HUDEP-2 (cell line): Measurements from ENCODE around the gene FOXN4.
A peak's percentile ranks its signal among the peaks of the same experiment; 100 is the strongest.
"Not testable (repeated sequence)": the region's sequence is repeated elsewhere in the genome, so short reads cannot be mapped to it uniquely, and the experiment has no call there.

Experiments
- DNase-seq, 76 experiments: peaks; one replicate each; lab custom pipeline; 2025; ENCODE audit not compliant: unreplicated experiment in 76 of 76; lab: John Stamatoyannopoulos, UW

The FOXN4 gene, protein sequence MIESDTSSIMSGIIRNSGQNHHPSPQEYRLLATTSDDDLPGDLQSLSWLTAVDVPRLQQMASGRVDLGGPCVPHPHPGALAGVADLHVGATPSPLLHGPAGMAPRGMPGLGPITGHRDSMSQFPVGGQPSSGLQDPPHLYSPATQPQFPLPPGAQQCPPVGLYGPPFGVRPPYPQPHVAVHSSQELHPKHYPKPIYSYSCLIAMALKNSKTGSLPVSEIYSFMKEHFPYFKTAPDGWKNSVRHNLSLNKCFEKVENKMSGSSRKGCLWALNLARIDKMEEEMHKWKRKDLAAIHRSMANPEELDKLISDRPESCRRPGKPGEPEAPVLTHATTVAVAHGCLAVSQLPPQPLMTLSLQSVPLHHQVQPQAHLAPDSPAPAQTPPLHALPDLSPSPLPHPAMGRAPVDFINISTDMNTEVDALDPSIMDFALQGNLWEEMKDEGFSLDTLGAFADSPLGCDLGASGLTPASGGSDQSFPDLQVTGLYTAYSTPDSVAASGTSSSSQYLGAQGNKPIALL

DNA sequence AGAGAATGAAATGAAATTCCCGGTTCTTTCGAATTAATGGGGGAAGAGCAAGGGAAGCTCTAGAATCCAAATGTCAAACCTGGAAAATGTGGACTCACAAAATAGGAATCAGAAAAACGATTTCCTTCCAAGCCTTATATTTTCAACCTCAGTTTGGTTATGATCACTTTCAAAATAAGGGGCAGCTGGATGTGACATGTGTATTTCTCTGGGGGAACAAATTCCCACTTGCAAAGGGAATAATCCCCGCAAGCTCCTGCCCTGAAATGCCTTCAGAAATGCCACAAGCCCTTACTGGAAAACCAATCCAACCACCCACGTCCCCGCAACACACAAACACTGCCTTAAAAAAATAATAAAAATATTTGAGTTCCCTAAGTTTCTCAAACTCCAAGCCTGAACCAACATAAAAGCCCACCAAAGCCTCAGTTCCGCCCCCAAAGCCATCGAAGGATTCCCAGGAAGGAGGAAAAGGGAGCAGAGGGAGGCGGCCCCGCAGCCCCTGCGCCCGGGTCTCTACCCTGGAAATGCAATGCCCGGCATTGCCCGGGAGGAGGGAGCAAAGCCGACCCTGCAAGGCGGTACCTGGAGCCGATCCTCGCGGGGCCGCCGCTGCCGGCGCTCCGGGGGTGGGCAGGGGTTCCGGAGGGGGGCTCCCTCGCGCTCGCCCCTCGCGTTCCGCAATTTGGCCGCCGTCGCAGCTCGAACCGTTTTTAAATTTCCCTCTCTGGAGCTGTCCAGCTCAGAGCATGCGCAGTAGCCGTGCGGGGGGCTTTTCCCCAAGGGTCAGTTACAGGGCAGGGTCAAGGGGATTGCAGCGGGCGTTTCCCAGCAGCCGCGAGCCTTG lies at the start of gene FOXN4:
Gene FOXN4, minus strand, starts transcription at position 751 of the 847 bp plus-strand sequence. CDS start 963 bp downstream, outside the sequence.
- DNase-seq: no peak

DNA sequence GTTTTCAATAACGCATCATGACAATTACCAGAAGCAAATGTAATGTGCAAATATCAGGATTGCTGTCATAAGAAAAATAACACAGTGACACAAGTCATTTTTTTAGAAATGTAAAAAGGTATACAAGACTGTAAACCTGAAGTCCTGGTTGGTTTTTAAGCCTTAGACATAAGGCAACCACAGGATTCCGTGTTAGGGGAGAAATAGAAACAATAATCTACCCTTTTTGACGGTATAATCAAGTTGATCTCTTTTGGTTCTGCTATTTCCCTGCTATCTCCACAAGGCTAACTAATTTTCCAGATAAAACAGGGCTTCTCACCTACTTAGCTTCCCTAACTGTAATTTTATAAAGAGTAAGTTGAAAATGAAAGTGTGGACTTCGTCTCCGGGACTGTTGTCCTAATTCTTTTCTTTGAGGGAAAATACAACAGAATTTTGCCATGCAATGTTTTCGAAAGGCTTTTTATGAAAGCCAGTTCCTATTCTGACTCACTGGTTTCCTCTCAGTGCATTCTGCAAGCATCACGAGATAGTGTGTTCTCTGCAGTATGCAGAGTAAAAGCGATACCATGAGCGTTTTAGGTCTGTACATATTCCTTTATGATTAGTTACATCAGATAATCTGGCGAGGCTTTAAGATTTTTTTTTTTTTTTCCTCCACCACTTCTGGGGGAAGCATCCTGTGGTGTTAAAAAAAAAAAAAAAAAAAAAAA lies 49.2 kb upstream of the FOXN4 start:
- DNase-seq: no peak

DNA sequence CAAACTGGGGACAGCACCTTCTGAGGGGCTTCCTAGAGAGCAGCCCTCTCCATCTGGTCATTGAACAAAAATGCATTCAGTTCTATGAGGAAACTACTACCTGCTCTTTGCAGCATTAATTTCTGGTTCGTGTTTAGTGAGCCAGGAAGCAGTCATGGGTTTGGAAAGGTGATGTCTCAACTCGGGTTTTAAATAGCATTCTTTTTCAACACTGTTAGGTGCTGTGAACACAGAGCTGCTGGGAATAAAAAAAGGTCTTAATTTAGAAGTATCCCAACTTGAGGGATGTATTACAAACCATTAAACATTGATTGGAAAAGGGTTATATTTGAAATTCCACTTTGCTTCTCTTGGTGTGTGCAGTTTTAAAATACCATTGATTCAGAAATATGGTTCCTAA lies 47.9 kb upstream of the FOXN4 start:
- DNase-seq: no peak

DNA sequence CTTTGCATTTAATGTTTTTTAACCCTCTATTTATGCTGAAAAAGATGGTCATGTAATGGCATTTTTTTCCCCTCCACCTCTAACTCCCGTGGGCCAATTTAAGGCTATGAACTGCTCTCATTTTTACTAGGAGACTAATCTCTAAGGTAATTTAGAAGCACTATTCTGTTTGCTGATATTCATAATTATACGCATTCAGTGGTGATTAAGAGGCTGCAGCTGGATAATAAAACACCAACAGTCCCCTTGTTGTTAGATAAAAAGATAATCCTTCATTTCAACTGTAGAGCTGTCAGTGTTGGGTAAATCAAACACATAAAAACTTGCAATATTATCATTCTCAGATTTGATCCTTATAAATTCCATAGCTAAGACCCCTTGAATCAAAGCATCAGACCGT lies 47.5 kb upstream of the FOXN4 start:
- DNase-seq: no peak

DNA sequence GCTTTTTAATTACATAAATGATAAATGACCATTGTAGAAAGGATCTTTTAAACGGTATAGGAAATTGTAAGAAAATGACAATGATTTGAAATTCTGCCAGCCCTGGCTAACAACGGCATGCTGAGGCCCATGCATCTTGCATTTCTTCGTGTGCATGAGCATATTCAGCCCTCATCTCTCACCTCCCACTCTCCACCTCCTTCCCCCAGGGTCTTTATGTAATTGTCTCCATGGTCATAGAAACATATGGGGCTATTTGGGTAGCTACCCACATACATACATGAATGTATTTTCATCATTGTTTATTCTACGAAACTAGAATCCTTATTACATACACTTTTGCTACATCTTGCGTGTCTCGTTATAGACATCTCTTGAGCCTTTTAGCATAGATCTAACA lies 43.1 kb upstream of the FOXN4 start:
- DNase-seq: no peak

DNA sequence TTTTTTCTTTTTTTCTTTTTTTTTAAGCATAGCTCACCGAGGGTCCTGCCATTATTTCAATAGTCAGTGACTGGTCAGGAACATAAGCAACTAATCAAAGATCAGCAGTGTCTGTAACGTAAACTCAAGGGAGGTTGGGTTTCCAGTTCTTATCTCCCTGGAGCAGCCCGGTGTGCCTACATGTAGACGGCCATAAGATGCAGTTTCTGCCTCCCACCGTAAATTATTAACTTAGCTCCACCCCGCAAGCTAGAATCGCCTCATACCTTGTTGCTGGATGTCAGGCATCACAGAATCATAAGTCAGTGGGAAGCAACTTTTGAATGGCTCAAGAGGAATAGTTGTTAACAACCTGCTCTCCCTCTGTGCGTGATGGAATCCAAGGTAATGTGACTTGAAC lies 38.5 kb upstream of the FOXN4 start, which contains the start of gene MYO1H:
Gene MYO1H, plus strand, starts transcription at position 312 of the 400 bp plus-strand sequence. Its CDS starts 61 bp downstream, at position 373.
- DNase-seq: no peak

DNA sequence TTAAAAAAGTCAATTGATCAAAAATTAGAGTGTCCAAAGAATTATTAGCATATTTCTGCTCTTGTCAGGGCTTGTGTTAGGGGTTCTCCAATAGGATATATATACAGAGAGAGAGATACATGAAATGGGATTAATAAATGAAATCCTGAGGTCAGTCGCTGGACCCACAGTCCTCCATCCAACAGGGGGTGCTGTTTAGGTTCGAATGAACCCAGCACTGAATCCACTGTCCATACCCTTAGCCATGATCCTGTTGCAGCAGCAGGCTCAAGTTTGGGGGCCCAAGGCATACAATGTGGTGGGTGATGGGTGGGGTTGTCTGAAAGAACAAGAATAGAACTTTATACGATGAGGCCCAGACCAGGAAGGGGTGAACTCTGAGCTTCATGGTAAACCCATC lies 37.8 kb upstream of the FOXN4 start:
- DNase-seq: peak in 3 of 76 experiments; percentile 2 to 7 (median 4)

DNA sequence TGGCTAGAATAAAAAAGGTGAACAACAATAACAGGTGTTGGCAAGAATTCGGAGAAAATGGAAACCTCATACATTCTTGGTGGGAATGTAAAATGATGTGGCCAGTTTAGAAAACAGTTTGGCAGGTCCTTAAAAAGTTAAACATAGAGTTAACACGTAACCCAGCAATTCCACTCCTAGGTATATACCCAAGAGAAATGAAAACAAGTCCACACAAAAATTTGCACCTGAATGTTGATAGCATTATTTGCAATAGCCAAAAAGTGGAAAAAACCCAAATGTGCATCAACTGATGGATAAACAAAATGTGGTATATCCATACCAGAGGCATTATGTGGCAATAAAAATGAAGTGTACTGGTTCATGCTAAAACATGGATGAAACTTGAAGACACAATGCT lies 36.3 kb upstream of the FOXN4 start:
- no peak for DNase-seq

DNA sequence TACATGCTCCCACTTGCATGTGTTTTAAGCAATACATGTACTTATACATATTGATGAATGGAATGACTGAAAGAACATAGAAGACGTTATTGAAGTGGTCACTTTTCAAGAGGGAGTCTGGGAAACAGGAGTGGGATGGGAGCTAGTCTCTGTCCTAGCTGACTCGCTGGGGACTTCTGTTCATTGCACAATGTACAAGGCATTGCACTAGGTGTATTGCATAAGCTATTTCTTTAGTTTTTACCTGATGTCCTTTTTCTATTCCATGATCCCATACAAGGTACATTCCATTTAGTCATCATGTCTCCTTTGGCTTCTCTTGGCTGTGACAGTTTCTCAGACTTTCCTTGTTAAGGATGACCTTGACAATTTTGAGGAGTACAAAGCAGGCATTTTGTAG lies 34.6 kb upstream of the FOXN4 start:
- DNase-seq: no peak

DNA sequence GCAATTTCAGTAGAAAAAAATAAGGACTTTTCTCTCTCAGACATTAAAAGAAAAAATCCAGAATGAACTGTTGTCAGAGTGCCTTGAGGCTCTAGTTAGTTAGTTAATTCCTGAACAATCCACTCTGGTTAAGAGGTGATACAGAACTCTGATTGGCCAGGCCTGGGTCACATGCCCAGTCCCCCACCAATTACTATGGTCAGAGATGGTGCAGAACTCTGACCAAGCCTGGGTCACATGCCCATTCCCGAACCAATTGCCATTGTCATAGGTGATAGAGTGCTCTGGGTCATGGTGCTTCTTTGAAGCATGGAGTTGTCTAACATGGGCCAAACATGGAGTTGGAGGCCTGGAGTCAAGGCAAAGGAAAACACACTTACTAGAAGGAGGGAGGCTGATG lies 27.5 kb upstream of the FOXN4 start:
- no peak for DNase-seq

DNA sequence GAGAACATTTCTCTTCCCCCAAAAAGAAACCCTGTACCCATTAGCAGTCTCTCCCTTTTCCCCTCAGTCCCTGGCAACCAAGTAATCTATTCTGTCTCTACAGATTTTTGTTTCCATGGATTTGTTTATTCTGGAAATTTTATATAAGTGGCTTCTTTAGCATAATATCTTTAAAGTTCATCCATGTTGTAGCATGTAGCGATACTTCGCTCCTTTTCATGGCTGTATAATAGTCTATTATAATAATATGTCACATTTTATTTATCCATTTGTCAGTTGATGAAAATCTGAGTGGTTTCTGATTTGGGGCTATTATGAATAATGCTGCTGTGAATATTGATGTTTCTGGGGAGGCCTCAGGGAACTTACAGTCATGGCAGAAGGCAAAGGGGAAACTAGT lies 25.8 kb upstream of the FOXN4 start:
- DNase-seq: no peak

DNA sequence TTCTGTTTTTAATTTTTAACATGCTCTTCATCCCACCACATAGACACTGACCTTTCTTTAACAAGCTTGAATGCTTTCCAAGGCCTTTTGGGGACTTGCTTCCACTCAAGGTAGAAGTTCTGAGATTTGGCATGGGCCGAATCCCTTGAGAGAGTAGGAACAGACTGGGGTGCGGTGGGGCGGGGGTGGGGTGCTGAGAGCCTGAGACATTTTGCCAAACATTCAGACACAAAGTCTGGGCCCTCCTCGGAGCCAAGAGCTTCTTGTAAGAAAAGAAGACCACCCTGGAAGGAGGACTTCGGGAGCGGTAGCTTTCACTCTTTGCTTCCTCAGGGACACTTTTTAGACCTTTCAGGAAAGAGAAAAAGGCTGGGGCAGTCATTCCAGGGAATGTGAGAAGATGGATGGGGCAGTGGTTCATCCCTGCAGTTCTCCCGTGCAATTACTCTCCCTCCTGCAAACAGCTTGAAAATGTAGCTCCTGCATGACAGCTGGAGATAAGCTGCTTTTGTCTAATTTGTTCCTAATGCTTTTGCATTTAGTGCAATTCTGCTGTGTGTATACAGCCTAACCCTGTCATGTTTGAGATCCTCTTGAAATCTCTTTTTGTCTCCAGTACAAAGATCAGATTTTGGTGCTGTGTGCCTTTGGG lies 22.3 kb upstream of the FOXN4 start:
- no peak for DNase-seq

DNA sequence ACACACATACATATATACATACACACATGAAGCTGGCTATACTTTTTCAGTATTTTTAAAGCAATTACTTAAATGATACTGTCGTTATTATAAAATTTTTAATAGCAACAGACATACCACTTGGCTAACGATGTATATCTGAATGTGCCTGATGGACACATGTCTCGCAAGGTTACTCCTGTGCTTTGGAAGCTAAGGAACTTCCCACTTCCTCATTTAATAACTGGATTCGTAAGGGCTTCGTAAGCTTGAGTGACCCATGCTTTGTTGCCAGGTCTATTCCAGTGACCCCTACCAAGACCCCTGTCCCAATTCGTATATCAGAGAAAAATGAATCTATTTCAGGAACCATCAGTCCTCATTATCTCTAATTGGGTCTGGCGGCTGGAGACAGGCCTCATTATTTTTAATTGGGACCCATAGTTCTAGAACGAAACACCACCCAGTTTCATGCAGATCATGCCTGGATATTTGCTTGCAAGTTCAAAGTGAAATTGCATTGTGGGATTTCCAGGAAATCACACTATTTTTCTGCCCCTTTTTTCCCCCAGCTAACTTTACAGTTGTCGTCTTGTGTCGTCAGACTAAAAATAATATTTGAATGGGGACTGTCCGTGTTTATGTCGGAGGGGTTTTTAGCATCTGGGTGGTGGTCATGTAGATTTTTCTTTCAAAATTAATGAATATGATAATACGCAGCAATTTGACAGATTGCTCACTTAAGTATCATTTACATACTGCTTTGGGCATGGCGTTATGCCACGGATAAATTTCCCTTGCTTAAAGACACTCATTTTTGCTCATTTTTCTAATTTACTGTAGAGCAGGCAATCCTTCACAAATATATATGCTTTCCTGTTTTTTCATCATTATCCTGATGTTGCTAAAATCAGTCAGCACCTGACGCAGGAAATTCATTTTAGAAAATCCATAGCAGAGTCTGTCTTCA lies 21.5 kb upstream of the FOXN4 start:
- no peak for DNase-seq

DNA sequence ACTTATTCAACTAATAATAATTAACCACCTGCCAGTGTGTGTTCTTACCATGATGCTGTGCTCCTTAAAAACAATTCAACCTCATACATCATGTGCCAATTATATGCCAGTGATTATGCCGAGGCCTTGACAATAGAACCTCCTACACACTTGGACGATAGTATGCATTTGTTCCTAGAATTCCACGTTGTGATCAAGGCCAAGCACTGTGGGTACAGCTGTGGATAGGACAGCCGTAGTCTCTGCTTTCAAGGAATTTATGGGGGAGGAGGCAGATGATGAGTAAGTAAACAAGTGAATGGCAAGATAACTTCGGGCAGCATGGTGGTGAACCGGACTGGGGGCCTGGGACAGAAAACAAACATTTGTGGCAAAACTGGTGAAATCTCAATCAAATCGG lies 20.6 kb upstream of the FOXN4 start:
- DNase-seq: no peak

DNA sequence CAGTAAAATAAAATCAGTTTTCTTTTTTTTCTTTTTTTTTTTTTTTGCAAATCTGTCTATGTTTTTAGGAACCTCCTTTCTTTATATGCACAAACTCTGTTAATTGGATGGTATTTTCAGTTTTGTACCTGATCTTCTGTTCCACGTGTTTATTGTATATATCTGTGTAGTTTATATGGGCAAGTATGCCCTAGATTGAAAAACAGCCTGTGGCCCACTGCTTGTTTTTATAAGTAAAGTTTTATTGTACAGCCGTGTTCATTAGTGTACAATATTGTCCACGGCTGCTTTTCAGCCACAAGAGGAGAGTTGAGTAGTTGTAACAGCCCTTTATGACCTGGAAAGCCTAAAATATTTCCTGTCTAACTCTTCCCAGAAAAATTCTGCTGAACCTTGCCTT lies 19.9 kb upstream of the FOXN4 start:
- DNase-seq: no peak

DNA sequence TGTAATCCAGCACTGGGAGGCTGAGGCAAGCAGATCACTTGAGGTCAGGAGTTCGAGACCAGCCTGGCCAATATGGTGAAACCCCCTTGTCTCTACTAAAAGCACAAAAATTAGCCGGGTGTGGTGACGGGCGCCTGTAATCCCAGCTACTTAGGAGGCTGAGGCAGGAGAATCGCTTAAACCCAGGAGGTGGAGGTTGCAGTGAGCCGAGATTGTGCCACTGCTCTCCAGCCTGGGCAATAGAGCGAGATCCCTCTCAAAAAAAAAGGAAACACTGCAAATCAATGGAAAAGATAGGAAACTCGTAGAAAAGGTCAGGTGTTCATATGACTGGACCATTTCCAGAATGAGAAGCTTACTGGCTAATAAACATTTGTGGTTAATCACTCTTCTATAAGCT lies 12.2 kb upstream of the FOXN4 start:
- DNase-seq: not testable (repeated sequence)

DNA sequence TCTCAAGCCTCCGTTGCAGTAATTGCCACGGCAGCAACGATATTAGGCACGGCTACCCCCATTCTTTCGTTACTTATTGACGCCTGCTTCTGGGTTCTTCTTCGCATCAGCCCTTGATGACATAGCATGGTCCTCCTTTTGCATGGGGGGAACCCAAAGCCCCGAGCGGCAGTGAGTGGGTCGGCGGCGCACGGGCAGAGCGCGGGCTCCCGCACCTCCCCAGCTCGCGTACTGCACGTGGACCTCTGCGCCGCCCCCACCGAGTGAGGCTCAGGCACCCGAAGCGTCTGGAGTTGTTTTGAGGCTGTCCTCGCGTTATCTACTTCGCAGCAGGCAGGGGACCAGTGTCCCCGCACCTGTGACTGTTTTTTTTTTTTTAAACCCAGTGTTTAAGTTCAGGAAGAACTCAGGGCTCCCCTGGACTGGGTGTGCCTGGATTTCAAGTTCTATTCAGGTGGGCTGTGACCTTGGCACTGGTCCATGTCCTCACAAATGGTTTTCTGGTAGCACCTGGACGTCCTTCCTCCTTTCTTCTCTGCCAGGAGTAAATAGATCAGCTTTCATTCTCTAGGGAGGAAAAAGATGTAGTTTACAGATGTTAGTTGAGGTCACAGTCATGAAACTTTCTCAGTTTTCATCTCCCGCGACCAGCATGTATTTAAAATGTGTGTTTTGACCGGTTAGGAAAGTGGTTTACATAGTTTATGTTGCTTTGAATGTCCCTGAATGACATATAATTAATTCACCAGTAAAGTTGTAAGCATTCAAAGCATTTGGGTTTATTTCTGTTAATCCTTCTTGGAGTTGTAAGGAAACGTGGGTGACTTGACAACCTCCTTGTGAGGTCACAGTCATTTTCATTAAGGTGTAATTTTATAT lies 1.4 kb upstream of the FOXN4 start:
- DNase-seq: peak in 2 of 76 experiments; percentile 11 to 21
